ENCODE data around the gene SNED1. TPM values are rescaled to one million over a fixed set of nuclear protein-coding genes. Genes with fewer than 3 reads are reported as not detected.

Gene SNED1
- polyA plus RNA-seq, 1 donor (not counting 4 experiments of a cell fraction or from before 2014, with no cell fraction given) = 0.12 TPM

DNA sequence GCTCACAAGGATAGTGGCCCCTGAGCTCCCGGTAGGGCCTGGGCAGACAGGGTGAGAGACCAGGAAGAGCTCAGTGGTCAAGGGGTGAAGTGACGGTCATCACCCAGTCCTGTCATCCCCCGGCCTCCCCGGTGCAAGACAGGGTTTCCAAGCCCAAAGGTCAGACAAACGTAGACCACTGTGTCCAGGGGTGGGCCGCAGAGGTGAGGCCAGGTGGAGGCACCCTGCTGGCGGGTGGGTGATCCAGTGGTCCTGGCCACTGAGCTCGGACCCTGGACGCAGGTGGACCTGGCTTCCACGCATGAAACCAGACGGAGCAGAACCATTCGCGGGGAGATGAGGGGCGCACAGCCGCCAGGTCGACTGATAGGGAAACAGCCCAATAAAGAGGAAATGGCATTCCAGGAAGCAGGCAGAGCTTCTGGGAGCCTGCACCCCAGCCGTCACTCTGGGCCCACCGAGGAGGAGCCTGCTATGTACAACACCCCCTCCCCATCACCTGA, 14.4 kb upstream of the SNED1 start:
- Histone ChIP-seq H3K4me1 (ENCODE audit: control insufficient read depth, extremely low read depth, insufficient read depth, low read length) (no peaks in the 10 kb centered on the region), H3K9me3 (ENCODE audit: control insufficient read depth, low read depth, low read length) (peaks cover 3% of the 10 kb centered on the region), H4K20me1 (ENCODE audit: control insufficient read depth, extremely low read depth, insufficient read depth, low read length) (no peaks in the 10 kb centered on the region), H3K27ac (ENCODE audit: control insufficient read depth, insufficient read depth, low read length) (no peak overlapping the region), H3K9me1 (ENCODE audit: control insufficient read depth, extremely low read depth, insufficient read depth, low read length) (no peaks in the 10 kb centered on the region), H3K79me2 (ENCODE audit: control insufficient read depth, insufficient read depth, low read length) (no peaks in the 10 kb centered on the region), H3K36me3 (ENCODE audit: control insufficient read depth in 2 of 2, extremely low read depth in 1 of 2, insufficient read depth in 2 of 2, low read length in 2 of 2) (no peaks in the 10 kb centered on the region), H2AFZ (ENCODE audit: control insufficient read depth, low read length) (no peak overlapping the region), H3K4me2 (ENCODE audit: control insufficient read depth, extremely low read depth, insufficient read depth, low read depth, low read length) (no peak overlapping the region), H3K9ac (ENCODE audit: control insufficient read depth, extremely low read depth, insufficient read depth, low read length) (no peak overlapping the region), H3K4me3 (ENCODE audit: control insufficient read depth in 2 of 3, extremely low read depth in 1 of 3, insufficient read depth in 2 of 3, low read depth in 1 of 3, low read length in 3 of 3) (no peak overlapping the region), H3K27me3 (ENCODE audit: control insufficient read depth, extremely low read depth, insufficient read depth, low read length) (peaks cover 22% of the 10 kb centered on the region)
- dilution Hi-C loops (cut with MboI; ENCODE audit: extremely low pct_ligation_motif_present, low sequenced_read_pairs) = no loop called here
- TF ChIP-seq EZH2 (IDR thresholded peaks at IDR 0.05; ENCODE audit: low read length) (no peak), CTCF (optimal IDR thresholded peaks at IDR 0.05 in 1 of 3, IDR thresholded peaks at IDR 0.05 in 1 of 3, conservative IDR thresholded peaks at IDR 0.05 in 1 of 3; ENCODE audit: extremely low read depth in 1 of 3, insufficient read depth in 2 of 3, low read length in 3 of 3) (no peak)
- DNase-seq (ENCODE audit: low read depth, low spot score) (no peak), FAIRE-seq (no peak)

- Histone ChIP-seq H3K79me2 (ENCODE audit: control insufficient read depth, insufficient read depth, low read length) (no peaks in the 10 kb centered on the region), H4K20me1 (ENCODE audit: control insufficient read depth, extremely low read depth, insufficient read depth, low read length) (no peaks in the 10 kb centered on the region), H3K36me3 (ENCODE audit: control insufficient read depth in 2 of 2, extremely low read depth in 1 of 2, insufficient read depth in 2 of 2, low read length in 2 of 2) (no peaks in the 10 kb centered on the region), H3K27ac (ENCODE audit: control insufficient read depth, insufficient read depth, low read length) (no peak overlapping the region), H3K4me3 (ENCODE audit: control insufficient read depth in 2 of 3, extremely low read depth in 1 of 3, insufficient read depth in 2 of 3, low read depth in 1 of 3, low read length in 3 of 3) (no peak overlapping the region), H3K9me1 (ENCODE audit: control insufficient read depth, extremely low read depth, insufficient read depth, low read length) (no peaks in the 10 kb centered on the region), H2AFZ (ENCODE audit: control insufficient read depth, low read length) (no peak overlapping the region), H3K9me3 (ENCODE audit: control insufficient read depth, low read depth, low read length) (peaks cover 3% of the 10 kb centered on the region), H3K4me2 (ENCODE audit: control insufficient read depth, extremely low read depth, insufficient read depth, low read depth, low read length) (no peak overlapping the region), H3K9ac (ENCODE audit: control insufficient read depth, extremely low read depth, insufficient read depth, low read length) (no peak overlapping the region), H3K4me1 (ENCODE audit: control insufficient read depth, extremely low read depth, insufficient read depth, low read length) (no peaks in the 10 kb centered on the region), H3K27me3 (ENCODE audit: control insufficient read depth, extremely low read depth, insufficient read depth, low read length) (peaks cover 20% of the 10 kb centered on the region)
- dilution Hi-C loops (cut with MboI; ENCODE audit: extremely low pct_ligation_motif_present, low sequenced_read_pairs) = no loop called here
- TF ChIP-seq EZH2 (IDR thresholded peaks at IDR 0.05; ENCODE audit: low read length) (no peak), CTCF (optimal IDR thresholded peaks at IDR 0.05 in 1 of 3, IDR thresholded peaks at IDR 0.05 in 1 of 3, conservative IDR thresholded peaks at IDR 0.05 in 1 of 3; ENCODE audit: extremely low read depth in 1 of 3, insufficient read depth in 2 of 3, low read length in 3 of 3) (no peak)
- DNase-seq (ENCODE audit: low read depth, low spot score) (no peak), FAIRE-seq (no peak)
Observed at GRCh38 chr2:240985881-240986786, 12.3 kb upstream of the SNED1 start.
